H7 (cell line): ENCODE measurements around the gene SHISA7. TPM values are rescaled to one million over a fixed set of nuclear protein-coding genes. Genes with fewer than 3 reads are reported as not detected.

Source experiments
- DNase-seq: peaks from one replicate; pipeline ENCODE4 v3.0.0; 2012
- H3K27me3 ChIP-seq: 2 replicates; pipeline ENCODE4 v1.6.0; 2011; ENCODE audit warnings: mild to moderate bottlenecking, low read length; ENCODE audit not compliant: control insufficient read depth, insufficient read depth
- H3K36me3 ChIP-seq: replicated peaks from 2 replicates; pipeline ENCODE4 v1.5.1; 2011; ENCODE audit warnings: low read length; ENCODE audit not compliant: control insufficient read depth, insufficient read depth
- H3K4me3 ChIP-seq: 2 replicates; pipeline ENCODE4 v1.5.1; 2011; ENCODE audit warnings: low read depth, mild to moderate bottlenecking, control low read depth, low read length, moderate library complexity; ENCODE audit not compliant: insufficient read depth
- total RNA-seq: library from RNA; depleted of rRNA; stranded (reverse); fragments of >200 nt; shearing (Covaris generic); gene quantifications from 2 replicates; pipeline ENCODE4 v1.2.3, GENCODE V29; 2014; rRNA removed

SHISA7 gene
- total RNA-seq, 1 experiment from 2014 or later = 0.07 TPM

DNA sequence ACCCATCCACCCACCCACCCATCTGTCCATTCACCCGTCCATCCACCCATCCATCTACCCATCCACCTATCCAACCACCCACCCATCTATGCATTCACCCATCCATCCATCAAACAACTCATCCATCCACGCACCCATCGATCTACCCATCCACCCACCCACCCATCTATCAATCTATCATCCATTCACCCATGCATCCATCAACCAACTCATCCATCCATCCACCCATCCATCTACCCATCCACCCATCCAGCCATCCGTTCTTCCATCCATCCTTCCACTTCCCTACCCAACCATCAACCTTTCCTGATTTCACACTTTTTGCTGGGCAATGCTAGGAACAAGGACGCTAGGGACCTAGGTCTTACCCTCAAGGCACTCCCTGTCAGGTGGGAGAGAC, 61.1 kb downstream of the SHISA7 start:
- no peak for DNase-seq
- H3K4me3 ChIP-seq = no peak overlapping the region

DNA sequence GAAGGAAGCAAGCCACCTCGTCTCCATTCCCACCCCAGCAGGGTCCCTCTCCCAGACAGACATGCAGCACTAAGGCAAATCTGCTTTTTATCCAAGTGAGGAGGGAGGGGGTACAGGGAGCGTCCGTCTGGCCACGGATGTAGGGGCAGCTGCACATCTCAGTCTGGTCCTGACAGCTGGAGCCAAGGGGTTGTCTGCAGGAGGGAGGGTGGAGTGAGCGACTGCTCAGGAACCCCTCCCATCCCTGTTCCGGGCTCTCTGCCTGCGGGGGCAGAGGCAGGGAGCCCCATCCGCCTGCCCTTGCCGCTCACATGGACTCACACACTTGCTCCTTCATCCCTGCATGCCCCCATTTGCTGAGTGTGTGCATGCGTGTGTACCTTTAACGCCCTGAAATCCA, 63.9 kb downstream of the SHISA7 start:
- H3K4me3 ChIP-seq = no peak overlapping the region
- DNase-seq = peak; percentile 40
- H3K27me3 ChIP-seq = peaks cover 20% of the 10 kb centered on the region
- no peaks in the 10 kb centered on the region for H3K36me3 ChIP-seq

More for the DNA sequence above, 61.1 kb downstream of the SHISA7 start:
- Histone ChIP-seq H3K27me3 (peaks cover 23% of the 10 kb centered on the region), H3K36me3 (peaks cover 5% of the 10 kb centered on the region)

Other genes with a start within 250 kb of the SHISA7 start
- 0.41 and 2.3 TPM in 2 replicates for gene PTPRH, start 233.8 kb downstream of the SHISA7 start, total RNA-seq
- 1.2 and 1.7 TPM in 2 replicates for gene TMEM86B, start 214.5 kb downstream of the SHISA7 start, total RNA-seq
- 51.7 and 53.1 TPM in 2 replicates for gene PPP6R1, start 184.3 kb downstream of the SHISA7 start, total RNA-seq
- gene HSPBP1, start 163.2 kb downstream of the SHISA7 start, total RNA-seq = 54.4 and 92.3 TPM in 2 replicates
- 20.3 and 31.3 TPM in 2 replicates for gene BRSK1, start 159.3 kb downstream of the SHISA7 start, total RNA-seq
- 0.24 TPM in 1 of 2 replicates, not detected in the other for gene TMEM150B, start 118.0 kb downstream of the SHISA7 start, total RNA-seq
- 36.1 and 58.9 TPM in 2 replicates for gene KMT5C, start 103.4 kb downstream of the SHISA7 start, total RNA-seq
- 0.17 and 0.30 TPM in 2 replicates for gene COX6B2, start 88.6 kb downstream of the SHISA7 start, total RNA-seq
- not detected in 2 replicates for gene GARIN5B, start 80.0 kb downstream of the SHISA7 start, total RNA-seq
- 0.59 and 1.2 TPM in 2 replicates for gene IL11, start 72.8 kb downstream of the SHISA7 start, total RNA-seq
- gene TMEM190, start 66.5 kb downstream of the SHISA7 start, total RNA-seq = not detected in 2 replicates
- 1.0 TPM in 1 of 2 replicates, not detected in the other for gene TMEM238, start 59.0 kb downstream of the SHISA7 start, total RNA-seq
- gene RPL28, start 57.4 kb downstream of the SHISA7 start, total RNA-seq = 458 and 505 TPM in 2 replicates
- gene UBE2S, start 35.5 kb downstream of the SHISA7 start, total RNA-seq = 369 and 380 TPM in 2 replicates
- gene ISOC2, start 18.3 kb upstream of the SHISA7 start, total RNA-seq = 178 and 185 TPM in 2 replicates
- 1.6 and 3.7 TPM in 2 replicates for gene C19orf85, start 21.5 kb upstream of the SHISA7 start, total RNA-seq
- gene ZNF628, start 33.3 kb upstream of the SHISA7 start, total RNA-seq = 5.8 and 8.1 TPM in 2 replicates
- 56.0 and 71.2 TPM in 2 replicates for gene NAT14, start 41.9 kb upstream of the SHISA7 start, total RNA-seq
- gene SSC5D, start 45.1 kb upstream of the SHISA7 start, total RNA-seq = 0.48 and 0.87 TPM in 2 replicates
- gene SBK2, start 93.8 kb upstream of the SHISA7 start, total RNA-seq = 4.0 and 4.6 TPM in 2 replicates
- 0.17 and 2.4 TPM in 2 replicates for gene SBK3, start 102.2 kb upstream of the SHISA7 start, total RNA-seq
- gene ZNF579, start 137.5 kb upstream of the SHISA7 start, total RNA-seq = 17.2 and 20.5 TPM in 2 replicates
- 4.3 and 4.7 TPM in 2 replicates for gene FIZ1, start 156.2 kb upstream of the SHISA7 start, total RNA-seq
- 11.2 and 13.6 TPM in 2 replicates for gene ZNF524, start 157.0 kb upstream of the SHISA7 start, total RNA-seq
- gene ZNF865, start 162.3 kb upstream of the SHISA7 start, total RNA-seq = 3.5 and 4.9 TPM in 2 replicates
- 9.8 and 12.5 TPM in 2 replicates for gene ZNF784, start 181.3 kb upstream of the SHISA7 start, total RNA-seq
- gene ZNF580, start 197.7 kb upstream of the SHISA7 start, total RNA-seq = 16.0 and 25.0 TPM in 2 replicates
- gene ZNF581, start 200.3 kb upstream of the SHISA7 start, total RNA-seq = 64.7 and 67.0 TPM in 2 replicates
- gene CCDC106, start 204.9 kb upstream of the SHISA7 start, total RNA-seq = 13.2 and 14.4 TPM in 2 replicates
- gene U2AF2, start 211.7 kb upstream of the SHISA7 start, total RNA-seq = 231 and 289 TPM in 2 replicates
- 156 and 157 TPM in 2 replicates for gene EPN1, start 231.9 kb upstream of the SHISA7 start, total RNA-seq